GM21515 (cell line): Measurements from ENCODE around the gene ARAP2.

Experiments used
- ATAC-seq: cut with Tn5 transposase; IDR thresholded peaks from one replicate; pipeline ENCODE4 v1.9.1; 2021; ENCODE audit not compliant: unreplicated experiment

The ARAP2 gene

GRCh38 chr4:36137336-36137735 lies 107.0 kb downstream of the ARAP2 start:
- no peak for ATAC-seq

GRCh38 chr4:36133658-36134057 lies 110.7 kb downstream of the ARAP2 start:
- ATAC-seq: no peak

GRCh38 chr4:36133086-36133485 lies 111.2 kb downstream of the ARAP2 start:
- no peak for ATAC-seq

- no peak for ATAC-seq
These were observed 113.7 kb downstream of the ARAP2 start for GRCh38 chr4:36130641-36131040.

- ATAC-seq: no peak
These were observed 115.6 kb downstream of the ARAP2 start for GRCh38 chr4:36128689-36129088.

GRCh38 chr4:36123906-36124305 lies 120.4 kb downstream of the ARAP2 start:
- no peak for ATAC-seq

GRCh38 chr4:36115312-36115711 lies 129.0 kb downstream of the ARAP2 start:
- no peak for ATAC-seq

GRCh38 chr4:36111172-36111571 lies 133.1 kb downstream of the ARAP2 start:
- no peak for ATAC-seq

GRCh38 chr4:36099509-36099908 lies 144.8 kb downstream of the ARAP2 start:
- ATAC-seq: no peak

GRCh38 chr4:36094995-36095394 lies 149.3 kb downstream of the ARAP2 start:
- no peak for ATAC-seq

- no peak for ATAC-seq
These were observed 152.3 kb downstream of the ARAP2 start for GRCh38 chr4:36091997-36092396.

- ATAC-seq: no peak
These were observed 155.8 kb downstream of the ARAP2 start for GRCh38 chr4:36088542-36088941.

- no peak for ATAC-seq
These were observed 158.0 kb downstream of the ARAP2 start for GRCh38 chr4:36086261-36086786.

GRCh38 chr4:36082817-36083216 lies 161.5 kb downstream of the ARAP2 start:
- no peak for ATAC-seq

GRCh38 chr4:36081185-36081584 lies 163.1 kb downstream of the ARAP2 start:
- peak; percentile 97 for ATAC-seq

GRCh38 chr4:36079666-36080065 lies 164.6 kb downstream of the ARAP2 start:
- no peak for ATAC-seq

- ATAC-seq: no peak
These were observed 166.0 kb downstream of the ARAP2 start for GRCh38 chr4:36078319-36078718.

- no peak for ATAC-seq
These were observed 171.8 kb downstream of the ARAP2 start for GRCh38 chr4:36072529-36072928.

GRCh38 chr4:36067116-36067515 lies 177.2 kb downstream of the ARAP2 start:
- no peak for ATAC-seq

GRCh38 chr4:36065274-36065871 lies 178.9 kb downstream of the ARAP2 start:
- no peak for ATAC-seq

GRCh38 chr4:36064117-36064516 lies 180.2 kb downstream of the ARAP2 start:
- no peak for ATAC-seq

GRCh38 chr4:36056136-36056535 lies 188.2 kb downstream of the ARAP2 start:
- no peak for ATAC-seq
